Measurements from ENCODE around the gene FAM9C.

- TF ChIP-seq CTCF (conservative IDR thresholded peaks at IDR 0.05 in 1 of 2, IDR thresholded peaks at IDR 0.05 in 1 of 2; ENCODE audit: low read depth in 1 of 2, low read length in 2 of 2) (no peak), EZH2 (IDR thresholded peaks at IDR 0.05; ENCODE audit: low read length, missing control alignments) (no peak)
Measured at GRCh38 chrX:13009844-13010243, 34.6 kb downstream of the FAM9C start.

All from fibroblast of lung (primary cell).